Fibroblast of villous mesenchyme (primary cell): ENCODE data around the gene MAP1LC3B. TPM values are rescaled to one million over a fixed set of nuclear protein-coding genes. Genes with fewer than 3 reads are reported as not detected.

ENCODE experiments used
- DNase-seq: peaks from one replicate; pipeline ENCODE4 v3.0.0-alpha.2; 2010; ENCODE audit warnings: low read depth
- H3K4me3 ChIP-seq: 2 replicates; pipeline ENCODE4 v1.5.1; 2011; ENCODE audit warnings: low read depth, mild to moderate bottlenecking, low read length
- CTCF ChIP-seq: IDR thresholded peaks from 2 replicates; pipeline ENCODE4 v1.5.1; 2012; ENCODE audit warnings: low read depth, mild to moderate bottlenecking, low read length; ENCODE audit not compliant: insufficient read depth
- total RNA-seq: library from RNA; depleted of rRNA; stranded (reverse); fragments of >200 nt; gene quantifications from 2 replicates; pipeline ENCODE4 v1.2.3, GENCODE V29; 2012

Gene MAP1LC3B
- total RNA-seq, 1 donor = 36.3 TPM

- TF ChIP-seq CTCF = no peak
- no peak for DNase-seq
- H3K4me3 ChIP-seq = no peak overlapping the region
Observed at GRCh38 chr16:87345726-87346424, 46.3 kb upstream of the MAP1LC3B start.

- TF ChIP-seq CTCF = no peak
- no peak overlapping the region for H3K4me3 ChIP-seq
- no peak for DNase-seq
Observed at GRCh38 chr16:87346517-87347060, 45.5 kb upstream of the MAP1LC3B start.

- no peak overlapping the region for H3K4me3 ChIP-seq
- TF ChIP-seq CTCF = no peak
Observed at GRCh38 chr16:87347932-87348615, 44.1 kb upstream of the MAP1LC3B start.

GRCh38 chr16:87348616-87349157 lies 43.4 kb upstream of the MAP1LC3B start:
- H3K4me3 ChIP-seq = no peak overlapping the region
- TF ChIP-seq CTCF = no peak
- no peak for DNase-seq

More at GRCh38 chr16:87347932-87348615, 44.1 kb upstream of the MAP1LC3B start:
- no peak for DNase-seq

- no peak for DNase-seq
- TF ChIP-seq CTCF = no peak
- no peak overlapping the region for H3K4me3 ChIP-seq
Observed at GRCh38 chr16:87350031-87350430, 42.1 kb upstream of the MAP1LC3B start.

GRCh38 chr16:87350681-87351319 lies 41.3 kb upstream of the MAP1LC3B start:
- DNase-seq = peak; percentile 76
- no peak for TF ChIP-seq CTCF
- peak overlapping the region; percentile 34 for H3K4me3 ChIP-seq
